ENCODE results near the gene HSPA1L. TPM values are rescaled to one million over a fixed set of nuclear protein-coding genes. Genes with fewer than 3 reads are reported as not detected.
A peak's percentile ranks its signal among the peaks of the same experiment; 100 is the strongest.

The HSPA1L gene
- total RNA-seq, 1 experiment from 2014 or later = 0.12 TPM

GRCh38 chr6:31776989-31777666, 38.0 kb downstream of the HSPA1L start, which contains the start of gene VWA7:
Gene VWA7, minus strand, starts transcription at chr6:31777328. Its CDS starts 549 bp downstream, at chr6:31776779.
- peaks cover 5 to 28% of the 10 kb centered on the region in 2 experiments; a peak in 3 of 4 replicates for H3K36me3 ChIP-seq (ENCODE audit: control insufficient read depth in 1 of 2, insufficient read depth in 2 of 2, low read length in 2 of 2)
- peak; percentile 88 for TF ChIP-seq POLR2AphosphoS5 (IDR thresholded peaks at IDR 0.05; ENCODE audit: low read depth, low read length)
- TF ChIP-seq JUND (IDR thresholded peaks at IDR 0.05) = no peak
- no peak for TF ChIP-seq ATF3 (IDR thresholded peaks at IDR 0.05)
- TF ChIP-seq EZH2 (IDR thresholded peaks at IDR 0.05) = no peak
- TF ChIP-seq POLR2A (IDR thresholded peaks at IDR 0.05; ENCODE audit: borderline replicate concordance, extremely low read depth, insufficient read depth, insufficient read length) = no peak
- peak; percentile 63 for TF ChIP-seq ZBTB33 (IDR thresholded peaks at IDR 0.05; ENCODE audit: extremely low read depth, insufficient replicate concordance, low read length)
- TF ChIP-seq MAX (IDR thresholded peaks at IDR 0.05) = no peak
- no peak for TF ChIP-seq SRF (IDR thresholded peaks at IDR 0.05; ENCODE audit: low read depth)
- TF ChIP-seq ELF1 (IDR thresholded peaks at IDR 0.05; ENCODE audit: borderline replicate concordance, low read depth) = no peak
- TF ChIP-seq TCF7L2 (IDR thresholded peaks at IDR 0.05; ENCODE audit: borderline replicate concordance, extremely low read depth, insufficient read depth, insufficient read length) = no peak
- no peak for TF ChIP-seq EGR1 (IDR thresholded peaks at IDR 0.05; ENCODE audit: low read depth)
- no peak for TF ChIP-seq SP1 (IDR thresholded peaks at IDR 0.05; ENCODE audit: low read depth)
- no peak for TF ChIP-seq EZH2phosphoT487 (IDR thresholded peaks at IDR 0.05; ENCODE audit: borderline replicate concordance)
- TF ChIP-seq ZFX (IDR thresholded peaks at IDR 0.05) = no peak
- TF ChIP-seq SIN3A (IDR thresholded peaks at IDR 0.05; ENCODE audit: low read depth) = no peak
- TF ChIP-seq CBX3 (IDR thresholded peaks at IDR 0.05; ENCODE audit: low read depth) = no peak
- peak; percentile 21 for TF ChIP-seq YY1 (IDR thresholded peaks at IDR 0.05; ENCODE audit: extremely low read depth, insufficient replicate concordance, low read depth, low read length)
- no peak for TF ChIP-seq CEBPB (IDR thresholded peaks at IDR 0.05; ENCODE audit: low read depth)
- no peaks in the 10 kb centered on the region for H4K20me1 ChIP-seq (ENCODE audit: insufficient read depth)
- peaks cover 41 to 56% of the 10 kb centered on the region in 2 experiments for H3K4me1 ChIP-seq (ENCODE audit: control insufficient read depth in 1 of 2, insufficient read depth in 2 of 2, low read length in 2 of 2)
- ChIA-PET CTCF (interaction anchor here (0.6 to 1.3 kb wide), 2 partner anchors 19 to 310 kb away, joined by 3 to 6 read pairs; partner anchors contain the start of gene VARS1), RAD21 (ENCODE audit: low non-redundant PET in 1 of 2, low total read pairs in 2 of 2, uncharacterized antibody in 2 of 2, unreplicated experiment in 2 of 2) (no interaction called here), POLR2A (interaction anchor here (1.0 to 2.0 kb wide), 4 partner anchors 9 to 50 kb away, joined by 4 to 16 read pairs (median 4); partner anchors contain the start of genes HSPA1B and VARS1)
- H2AFZ ChIP-seq (ENCODE audit: low read depth, low read length, poor library complexity, severe bottlenecking) = no peak within 1 kb of the TSS
- no peaks in the 10 kb centered on the region for H3K27me3 ChIP-seq (ENCODE audit: insufficient read depth, low read length)
- H3K79me2 ChIP-seq (ENCODE audit: insufficient read depth, low read length) = no peaks in the 10 kb centered on the region
- H3K27ac ChIP-seq (ENCODE audit: low read depth, low read length) = peak within 1 kb of the TSS; percentile 79
- peak within 1 kb of the TSS; percentile 64 for H3K9ac ChIP-seq (ENCODE audit: low read length)
- peak; percentile 79 for ATAC-seq
- H3K9me2 ChIP-seq (ENCODE audit: insufficient read depth) = no peaks in the 10 kb centered on the region
- H3K9me3 ChIP-seq (ENCODE audit: control insufficient read depth in 1 of 2, insufficient read depth in 1 of 2, low read depth in 1 of 2, low read length in 2 of 2) = no peaks in the 10 kb centered on the region
- peak within 1 kb of the TSS; percentile 79 for H3K4me2 ChIP-seq (ENCODE audit: low read length)
- BruUV-seq (replicated peaks) = no TSS peak
- intact Hi-C loops (cut with micrococcal nuclease) = loop anchor here (1.0 kb wide), 1 partner anchor 86 kb away; no protein-coding TSS in a partner anchor
- peak within 1 kb of the TSS; percentile 40 to 56 for H3K4me3 ChIP-seq (replicated peaks in 1 of 2; ENCODE audit: low read depth in 1 of 2, low read length in 2 of 2)
- DNase-seq (ENCODE audit: low read depth, low spot score) = peak; percentile 84
